Skeletal muscle tissue (tissue), 4 donors: ENCODE results near the gene NFIX. TPM values are rescaled to one million over a fixed set of nuclear protein-coding genes. Genes with fewer than 3 reads are reported as not detected.

ENCODE experiments used
- H3K27ac ChIP-seq: one replicate; pipeline ENCODE4 v1.7.0; 2013; ENCODE audit warnings: mild to moderate bottlenecking, low read depth, low read length, inconsistent platforms
- H3K27me3 ChIP-seq, 3 donors: one replicate each; pipeline ENCODE4 v1.7.0; 2013; ENCODE audit warnings: low read length in 3 of 3; ENCODE audit not compliant: control insufficient read depth in 3 of 3, insufficient read depth in 3 of 3
- H3K36me3 ChIP-seq, 3 donors: one replicate each; pipeline ENCODE4 v1.7.0; 2013; ENCODE audit warnings: low read length in 3 of 3; ENCODE audit not compliant: control insufficient read depth in 3 of 3, insufficient read depth in 3 of 3
- H3K4me1 ChIP-seq, 3 donors: one replicate each; pipeline ENCODE4 v1.7.0; 2013; ENCODE audit warnings: low read length in 3 of 3, mild to moderate bottlenecking in 3 of 3; ENCODE audit not compliant: control insufficient read depth in 3 of 3, insufficient read depth in 3 of 3
- H3K4me3 ChIP-seq, 3 donors: one replicate each; pipeline ENCODE4 v1.7.0; 2013; ENCODE audit warnings: low read length in 3 of 3
- H3K9ac ChIP-seq, 3 donors: one replicate each; pipeline ENCODE4 v1.7.0; 2013; ENCODE audit warnings: low read length in 3 of 3, mild to moderate bottlenecking in 3 of 3, moderate library complexity in 2 of 3, low read depth in 1 of 3
- H3K9me3 ChIP-seq, 3 donors: one replicate each; pipeline ENCODE4 v1.7.0; 2013; ENCODE audit warnings: low read length in 3 of 3; ENCODE audit not compliant: control insufficient read depth in 3 of 3
- total RNA-seq: library from RNA; depleted of rRNA; stranded (reverse); fragments of >200 nt; gene quantifications from one replicate; pipeline ENCODE4 v1.2.3, GENCODE V29; 2014
- donor health status: Osteomylitis.

NFIX gene
- total RNA-seq, 1 donor from 2014 or later: 49.1 TPM

GRCh38 chr19:13033819-13034611, 38.7 kb downstream of the NFIX start:
- H3K27ac ChIP-seq: peak overlapping the region; percentile 95
- peak overlapping the region; percentile 33 to 61 (median 45) for H3K4me3 ChIP-seq
- no peaks in the 10 kb centered on the region for H3K27me3 ChIP-seq
- peak overlapping the region; percentile 25 to 85 (median 51) for H3K9ac ChIP-seq
- H3K9me3 ChIP-seq: no peaks in the 10 kb centered on the region
- H3K4me1 ChIP-seq: peaks cover 92 to 100% (median 99%) of the 10 kb centered on the region in 3 donors
- H3K36me3 ChIP-seq: peaks cover 0 to 6% (median 0%) of the 10 kb centered on the region in 3 donors

GRCh38 chr19:13034636-13035035, 39.4 kb downstream of the NFIX start:
- H3K9ac ChIP-seq: peak overlapping the region; percentile 52 to 85 (median 52)
- H3K4me3 ChIP-seq: peak overlapping the region in 2 of 3 donors; percentile 33 to 45
- H3K9me3 ChIP-seq: no peaks in the 10 kb centered on the region
- no peaks in the 10 kb centered on the region for H3K27me3 ChIP-seq
- H3K4me1 ChIP-seq: peaks cover 94 to 100% (median 100%) of the 10 kb centered on the region in 3 donors
- H3K36me3 ChIP-seq: peaks cover 0 to 6% (median 2%) of the 10 kb centered on the region in 3 donors
- H3K27ac ChIP-seq: peak overlapping the region; percentile 95

GRCh38 chr19:13035820-13036365, 40.6 kb downstream of the NFIX start:
- Histone ChIP-seq H3K4me3 (peak overlapping the region in 2 of 3 donors; percentile 41 to 45), H3K4me1 (peaks cover 95 to 100% (median 100%) of the 10 kb centered on the region in 3 donors), H3K36me3 (peaks cover 0 to 2% (median 2%) of the 10 kb centered on the region in 3 donors), H3K9me3 (no peaks in the 10 kb centered on the region), H3K9ac (peak overlapping the region; percentile 52 to 85 (median 71)), H3K27ac (peak overlapping the region; percentile 95), H3K27me3 (no peaks in the 10 kb centered on the region)

- peak overlapping the region; percentile 52 to 85 (median 75) for H3K9ac ChIP-seq
- peaks cover 0 to 2% (median 0%) of the 10 kb centered on the region in 3 donors for H3K36me3 ChIP-seq
- no peaks in the 10 kb centered on the region for H3K9me3 ChIP-seq
- peak overlapping the region in 2 of 3 donors; percentile 41 to 45 for H3K4me3 ChIP-seq
- no peaks in the 10 kb centered on the region for H3K27me3 ChIP-seq
- peak overlapping the region; percentile 95 for H3K27ac ChIP-seq
- peaks cover 93 to 100% (median 100%) of the 10 kb centered on the region in 3 donors for H3K4me1 ChIP-seq
Measured at GRCh38 chr19:13036366-13036976, 41.2 kb downstream of the NFIX start.

GRCh38 chr19:13037161-13037560, 41.9 kb downstream of the NFIX start:
- H3K36me3 ChIP-seq: peaks cover 0 to 2% (median 0%) of the 10 kb centered on the region in 3 donors
- H3K27ac ChIP-seq: peak overlapping the region; percentile 95
- H3K4me3 ChIP-seq: peak overlapping the region in 2 of 3 donors; percentile 12 to 41
- peaks cover 93 to 96% (median 96%) of the 10 kb centered on the region in 3 donors for H3K4me1 ChIP-seq
- peak overlapping the region; percentile 52 to 85 (median 75) for H3K9ac ChIP-seq
- H3K9me3 ChIP-seq: no peaks in the 10 kb centered on the region
- no peaks in the 10 kb centered on the region for H3K27me3 ChIP-seq

- Histone ChIP-seq H3K4me1 (peaks cover 92 to 96% (median 96%) of the 10 kb centered on the region in 3 donors), H3K9me3 (no peaks in the 10 kb centered on the region), H3K27me3 (no peaks in the 10 kb centered on the region), H3K9ac (peak overlapping the region in 2 of 3 donors; percentile 53 to 85), H3K27ac (peak overlapping the region; percentile 95), H3K4me3 (peak overlapping the region in 1 of 3 donors; percentile 31), H3K36me3 (peaks cover 0 to 2% (median 0%) of the 10 kb centered on the region in 3 donors)
Measured at GRCh38 chr19:13037731-13038130, 42.5 kb downstream of the NFIX start.

GRCh38 chr19:13038306-13039210, 43.3 kb downstream of the NFIX start:
- peaks cover 0 to 2% (median 0%) of the 10 kb centered on the region in 3 donors for H3K36me3 ChIP-seq
- H3K27me3 ChIP-seq: no peaks in the 10 kb centered on the region
- peak overlapping the region in 2 of 3 donors; percentile 10 to 45 for H3K4me3 ChIP-seq
- no peaks in the 10 kb centered on the region for H3K9me3 ChIP-seq
- H3K4me1 ChIP-seq: peaks cover 92 to 96% (median 96%) of the 10 kb centered on the region in 3 donors
- peak overlapping the region; percentile 95 for H3K27ac ChIP-seq
- peak overlapping the region in 2 of 3 donors; percentile 35 to 85 for H3K9ac ChIP-seq

- Histone ChIP-seq H3K27me3 (no peaks in the 10 kb centered on the region), H3K4me3 (peak overlapping the region in 1 of 3 donors; percentile 35), H3K9me3 (no peaks in the 10 kb centered on the region), H3K36me3 (peaks cover 0 to 2% (median 2%) of the 10 kb centered on the region in 3 donors), H3K4me1 (peaks cover 91 to 96% (median 96%) of the 10 kb centered on the region in 3 donors), H3K9ac (peak overlapping the region; percentile 35 to 85 (median 41)), H3K27ac (peak overlapping the region; percentile 95)
Measured at GRCh38 chr19:13039211-13039789, 44.0 kb downstream of the NFIX start.
